ENCODE measurements around the gene FAM200C.

Gene FAM200C

GRCh38 chr5:160347448-160347847 lies 52.4 kb downstream of the FAM200C start:
- Histone ChIP-seq H3K9ac (ENCODE audit: low read depth in 1 of 2, low read length in 2 of 2) (no peak overlapping the region), H3K4me3 (ENCODE audit: low read length in 2 of 2) (no peak overlapping the region), H3K27ac (ENCODE audit: low read depth in 2 of 2, low read length in 2 of 2) (no peak overlapping the region)

More at GRCh38 chr5:160347448-160347847, 52.4 kb downstream of the FAM200C start:
- Histone ChIP-seq H3K36me3 (ENCODE audit: control insufficient read depth in 2 of 2, insufficient read depth in 2 of 2, low read length in 2 of 2) (no peaks in the 10 kb centered on the region), H3K27me3 (ENCODE audit: control insufficient read depth in 2 of 2, insufficient read depth in 2 of 2, low read length in 2 of 2) (no peaks in the 10 kb centered on the region), H3K4me1 (ENCODE audit: control insufficient read depth in 2 of 2, insufficient read depth in 2 of 2, low read length in 2 of 2) (peaks cover 4 to 9% of the 10 kb centered on the region in 2 donors), H3K9me3 (ENCODE audit: control insufficient read depth in 2 of 2, low read length in 2 of 2) (no peaks in the 10 kb centered on the region)
